Liver (tissue), 9 donors: ENCODE data around the gene CREB3L2. TPM values are rescaled to one million over a fixed set of nuclear protein-coding genes. Genes with fewer than 3 reads are reported as not detected.

Experiments
- DNase-seq: peaks from one replicate; pipeline ENCODE4 v3.0.0-alpha.2; 2017; ENCODE audit warnings: low spot score
- H3K27ac ChIP-seq, 2 donors: one replicate each; pipeline ENCODE4 v1.7.0; 2013; ENCODE audit warnings: inconsistent platforms in 2 of 2, low read length in 2 of 2, control low read depth in 1 of 2, low read depth in 1 of 2, mild to moderate bottlenecking in 1 of 2
- H3K27me3 ChIP-seq, 4 donors: one replicate each; pipeline versions ENCODE4 v1.6.1 to v1.7.0; 2013; ENCODE audit warnings: low read length in 3 of 4, inconsistent platforms in 1 of 4, mild to moderate bottlenecking in 1 of 4, moderate library complexity in 1 of 4; ENCODE audit not compliant: control insufficient read depth in 4 of 4, insufficient read depth in 4 of 4
- H3K36me3 ChIP-seq, 4 donors: one replicate each; pipeline versions ENCODE4 v1.6.1 to v1.7.0; 2013; ENCODE audit warnings: low read length in 3 of 4, mild to moderate bottlenecking in 3 of 4, low read depth in 1 of 4, moderate library complexity in 1 of 4; ENCODE audit not compliant: control insufficient read depth in 4 of 4, insufficient read depth in 3 of 4
- H3K4me1 ChIP-seq, 4 donors: one replicate each; pipeline versions ENCODE4 v1.6.1 to v1.7.0; 2013; ENCODE audit warnings: low read length in 3 of 4, mild to moderate bottlenecking in 3 of 4, moderate library complexity in 1 of 4; ENCODE audit not compliant: control insufficient read depth in 4 of 4, insufficient read depth in 4 of 4
- H3K4me3 ChIP-seq, 3 donors: one replicate each; pipeline versions ENCODE4 v1.6.1 to v1.7.0; 2013; ENCODE audit warnings: low read length in 3 of 3, control low read depth in 1 of 3, low read depth in 1 of 3, mild to moderate bottlenecking in 1 of 3
- H3K9ac ChIP-seq, 2 donors: one replicate each; pipeline ENCODE4 v1.7.0; 2013; ENCODE audit warnings: low read length in 2 of 2, mild to moderate bottlenecking in 2 of 2, moderate library complexity in 2 of 2, control low read depth in 1 of 2, low read depth in 1 of 2
- H3K9me3 ChIP-seq, 4 donors: one replicate each; pipeline versions ENCODE4 v1.6.1 to v1.7.0; 2013; ENCODE audit warnings: low read length in 3 of 4; ENCODE audit not compliant: control insufficient read depth in 4 of 4
- ATF3 ChIP-seq: IDR thresholded peaks from 2 replicates; pipeline ENCODE4 v1.6.1; 2016; ENCODE audit warnings: antibody characterized with exemption
- EGR1 ChIP-seq, 2 donors: IDR thresholded peaks; 2 replicates each; pipeline ENCODE4 v1.6.1; 2016 to 2018; ENCODE audit warnings: antibody characterized with exemption in 2 of 2, low read depth in 2 of 2
- FOXA1 ChIP-seq: IDR thresholded peaks from 2 replicates; pipeline ENCODE4 v1.6.1; 2016; ENCODE audit warnings: antibody characterized with exemption
- FOXA2 ChIP-seq: IDR thresholded peaks from 2 replicates; pipeline ENCODE4 v1.6.1; 2016; ENCODE audit warnings: antibody characterized with exemption
- GABPA ChIP-seq, 2 donors: IDR thresholded peaks in 1 of 2; conservative IDR thresholded peaks in 1 of 2; 2 replicates each; pipeline ENCODE4 v1.6.1; 2016; ENCODE audit warnings: antibody characterized with exemption in 2 of 2, mild to moderate bottlenecking in 1 of 2, moderate library complexity in 1 of 2
- HNF4G ChIP-seq: IDR thresholded peaks from 2 replicates; pipeline ENCODE4 v1.6.1; 2016; ENCODE audit warnings: antibody characterized with exemption
- JUND ChIP-seq, 2 donors: IDR thresholded peaks; 2 replicates each; pipeline ENCODE4 v1.6.1; 2016; ENCODE audit warnings: antibody characterized with exemption in 2 of 2
- NR2F2 ChIP-seq: IDR thresholded peaks from 2 replicates; pipeline ENCODE4 v1.6.1; 2016; ENCODE audit warnings: antibody characterized with exemption
- RXRA ChIP-seq, 2 donors: IDR thresholded peaks; 2 replicates each; pipeline ENCODE4 v1.6.1; 2017 to 2018; ENCODE audit warnings: antibody characterized with exemption in 2 of 2, mild to moderate bottlenecking in 1 of 2
- SP1 ChIP-seq: IDR thresholded peaks from 2 replicates; pipeline ENCODE4 v1.6.1; 2018; ENCODE audit warnings: antibody characterized with exemption, mild to moderate bottlenecking
- TAF1 ChIP-seq: conservative IDR thresholded peaks from 2 replicates; pipeline ENCODE4 v1.6.1; 2016; ENCODE audit warnings: antibody characterized with exemption, mild to moderate bottlenecking
- WGBS: extraction: QIAGEN DNeasy Blood & Tissue Kit; methylation state at CpG from one replicate; pipeline ENCODE4 v1.1.7; 2013; 5-methylcytosine and 5-hydroxymethylcytosine counted together
- polyA plus RNA-seq, 2 donors: library from polyadenylated mRNA; stranded (reverse) in 1 of 2; unstranded in 1 of 2; fragments of 200-250 nt in 1 of 2; fragments of >200 nt in 1 of 2; fragmentation: Nextera tagmentation in 1 of 2; extraction: Ambion mirVana in 1 of 2; gene quantifications; one replicate each; pipeline versions ENCODE4 v1.2.1 to v1.2.3, GENCODE V29; 2013 to 2015
- total RNA-seq, 2 donors: library from RNA; depleted of rRNA; stranded (reverse); fragments of >200 nt; gene quantifications; one replicate each; pipeline ENCODE4 v1.2.3, GENCODE V29; 2014
- TF ChIP-seq, protein P1 (sequence below): IDR thresholded peaks from 2 replicates; pipeline ENCODE4 v1.6.1; 2016; ENCODE audit warnings: antibody characterized with exemption, mild to moderate bottlenecking
- TF ChIP-seq, protein P2 (sequence below): fragments of 150-350 bp; IDR thresholded peaks from 2 replicates; pipeline ENCODE4 v1.5.1; 2017; ENCODE audit warnings: improper control_type of control experiment, low read depth, low read length; ENCODE audit not compliant: missing input control
- TF ChIP-seq, protein P3 (sequence below): IDR thresholded peaks from 2 replicates; pipeline ENCODE4 v1.6.1; 2016; ENCODE audit warnings: antibody characterized with exemption
- donor health status: healthy.
- donor health status: healthy.
- donor health status: healthy.
- donor health status: healthy.
- donor health status: healthy.

The CREB3L2 gene
- total and polyA plus RNA-seq, 4 donors: 6.7 to 16.6 (median 9.9) TPM

DNA sequence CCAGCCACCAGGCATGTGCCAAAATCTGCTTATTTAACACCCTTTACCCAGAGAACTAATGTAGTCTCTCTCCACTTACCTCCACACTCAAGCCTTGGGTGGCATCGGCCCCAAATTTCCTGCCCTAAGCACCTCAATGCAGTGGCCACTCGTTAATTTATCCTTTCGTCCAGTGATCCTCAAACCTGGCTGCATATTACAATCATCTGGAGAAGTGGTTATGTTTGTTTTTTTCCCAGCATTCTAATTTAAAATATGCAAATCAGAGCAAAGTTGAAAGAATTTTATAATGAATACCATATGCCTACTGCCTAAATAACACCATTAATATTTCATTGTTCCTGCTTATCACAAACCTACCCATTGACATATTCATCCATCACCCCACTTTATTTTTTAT lies 25.7 kb downstream of the CREB3L2 start:
- H3K4me1 ChIP-seq: peaks cover 0 to 11% (median 4%) of the 10 kb centered on the region in 4 donors
- no peak overlapping the region for H3K4me3 ChIP-seq
- H3K27ac ChIP-seq: peak overlapping the region; percentile 52 to 56
- no peaks in the 10 kb centered on the region for H3K27me3 ChIP-seq
- no peak for DNase-seq
- TF ChIP-seq GABPA (IDR thresholded peaks at IDR 0.05 in 1 of 2, conservative IDR thresholded peaks at IDR 0.05 in 1 of 2) (no peak), HNF4G (no peak), SP1 (no peak)
- TF ChIP-seq, protein P1, sequence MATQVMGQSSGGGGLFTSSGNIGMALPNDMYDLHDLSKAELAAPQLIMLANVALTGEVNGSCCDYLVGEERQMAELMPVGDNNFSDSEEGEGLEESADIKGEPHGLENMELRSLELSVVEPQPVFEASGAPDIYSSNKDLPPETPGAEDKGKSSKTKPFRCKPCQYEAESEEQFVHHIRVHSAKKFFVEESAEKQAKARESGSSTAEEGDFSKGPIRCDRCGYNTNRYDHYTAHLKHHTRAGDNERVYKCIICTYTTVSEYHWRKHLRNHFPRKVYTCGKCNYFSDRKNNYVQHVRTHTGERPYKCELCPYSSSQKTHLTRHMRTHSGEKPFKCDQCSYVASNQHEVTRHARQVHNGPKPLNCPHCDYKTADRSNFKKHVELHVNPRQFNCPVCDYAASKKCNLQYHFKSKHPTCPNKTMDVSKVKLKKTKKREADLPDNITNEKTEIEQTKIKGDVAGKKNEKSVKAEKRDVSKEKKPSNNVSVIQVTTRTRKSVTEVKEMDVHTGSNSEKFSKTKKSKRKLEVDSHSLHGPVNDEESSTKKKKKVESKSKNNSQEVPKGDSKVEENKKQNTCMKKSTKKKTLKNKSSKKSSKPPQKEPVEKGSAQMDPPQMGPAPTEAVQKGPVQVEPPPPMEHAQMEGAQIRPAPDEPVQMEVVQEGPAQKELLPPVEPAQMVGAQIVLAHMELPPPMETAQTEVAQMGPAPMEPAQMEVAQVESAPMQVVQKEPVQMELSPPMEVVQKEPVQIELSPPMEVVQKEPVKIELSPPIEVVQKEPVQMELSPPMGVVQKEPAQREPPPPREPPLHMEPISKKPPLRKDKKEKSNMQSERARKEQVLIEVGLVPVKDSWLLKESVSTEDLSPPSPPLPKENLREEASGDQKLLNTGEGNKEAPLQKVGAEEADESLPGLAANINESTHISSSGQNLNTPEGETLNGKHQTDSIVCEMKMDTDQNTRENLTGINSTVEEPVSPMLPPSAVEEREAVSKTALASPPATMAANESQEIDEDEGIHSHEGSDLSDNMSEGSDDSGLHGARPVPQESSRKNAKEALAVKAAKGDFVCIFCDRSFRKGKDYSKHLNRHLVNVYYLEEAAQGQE: no peak
- no peak overlapping the region for H3K9ac ChIP-seq
- WGBS: 98% methylated on average over 3 of the region's 3 CpGs
- H3K36me3 ChIP-seq: no peaks in the 10 kb centered on the region
- H3K9me3 ChIP-seq: no peaks in the 10 kb centered on the region

- Histone ChIP-seq H3K27me3 (no peaks in the 10 kb centered on the region), H3K4me3 (no peak overlapping the region), H3K9ac (no peak overlapping the region), H3K36me3 (no peaks in the 10 kb centered on the region), H3K27ac (peak overlapping the region; percentile 52 to 56), H3K9me3 (no peaks in the 10 kb centered on the region), H3K4me1 (peaks cover 0 to 13% (median 5%) of the 10 kb centered on the region in 4 donors)
- TF ChIP-seq FOXA1 (no peak), RXRA (IDR thresholded peaks at IDR 0.05) (peak in 1 of 2 donors; percentile 21), ATF3 (no peak), NR2F2 (peak; percentile 57), SP1 (peak; percentile 6), FOXA2 (no peak)
- TF ChIP-seq, protein P2, sequence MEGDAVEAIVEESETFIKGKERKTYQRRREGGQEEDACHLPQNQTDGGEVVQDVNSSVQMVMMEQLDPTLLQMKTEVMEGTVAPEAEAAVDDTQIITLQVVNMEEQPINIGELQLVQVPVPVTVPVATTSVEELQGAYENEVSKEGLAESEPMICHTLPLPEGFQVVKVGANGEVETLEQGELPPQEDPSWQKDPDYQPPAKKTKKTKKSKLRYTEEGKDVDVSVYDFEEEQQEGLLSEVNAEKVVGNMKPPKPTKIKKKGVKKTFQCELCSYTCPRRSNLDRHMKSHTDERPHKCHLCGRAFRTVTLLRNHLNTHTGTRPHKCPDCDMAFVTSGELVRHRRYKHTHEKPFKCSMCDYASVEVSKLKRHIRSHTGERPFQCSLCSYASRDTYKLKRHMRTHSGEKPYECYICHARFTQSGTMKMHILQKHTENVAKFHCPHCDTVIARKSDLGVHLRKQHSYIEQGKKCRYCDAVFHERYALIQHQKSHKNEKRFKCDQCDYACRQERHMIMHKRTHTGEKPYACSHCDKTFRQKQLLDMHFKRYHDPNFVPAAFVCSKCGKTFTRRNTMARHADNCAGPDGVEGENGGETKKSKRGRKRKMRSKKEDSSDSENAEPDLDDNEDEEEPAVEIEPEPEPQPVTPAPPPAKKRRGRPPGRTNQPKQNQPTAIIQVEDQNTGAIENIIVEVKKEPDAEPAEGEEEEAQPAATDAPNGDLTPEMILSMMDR: no peak
- WGBS: 83% methylated on average over 2 of the region's 2 CpGs
- no peak for DNase-seq
Measured at GRCh38 chr7:137975768-137976167, 26.1 kb downstream of the CREB3L2 start.

- no peak for TF ChIP-seq FOXA1
- no peak for TF ChIP-seq TAF1
- no peak for TF ChIP-seq ATF3
- no peak for TF ChIP-seq NR2F2
- TF ChIP-seq JUND (IDR thresholded peaks at IDR 0.05): no peak
- TF ChIP-seq, protein P3, sequence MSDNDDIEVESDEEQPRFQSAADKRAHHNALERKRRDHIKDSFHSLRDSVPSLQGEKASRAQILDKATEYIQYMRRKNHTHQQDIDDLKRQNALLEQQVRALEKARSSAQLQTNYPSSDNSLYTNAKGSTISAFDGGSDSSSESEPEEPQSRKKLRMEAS: no peak
- TF ChIP-seq, protein P1: no peak
- no peak for TF ChIP-seq HNF4G
- TF ChIP-seq EGR1 (IDR thresholded peaks at IDR 0.05; ENCODE audit: low read depth in 2 of 2): no peak
- Histone ChIP-seq H3K27me3 (no peaks in the 10 kb centered on the region), H3K9me3 (no peaks in the 10 kb centered on the region), H3K4me3 (no peak overlapping the region), H3K27ac (no peak overlapping the region), H3K4me1 (peaks cover 0 to 16% (median 6%) of the 10 kb centered on the region in 4 donors), H3K36me3 (no peaks in the 10 kb centered on the region), H3K9ac (no peak overlapping the region)
- DNase-seq: no peak
- 86% methylated on average over 3 of the region's 3 CpGs for WGBS
Measured at GRCh38 chr7:137975221-137975620, 26.7 kb downstream of the CREB3L2 start.
